Measurements from ENCODE around the gene SERPINB11.
"Not testable (repeated sequence)": the region's sequence is repeated elsewhere in the genome, so short reads cannot be mapped to it uniquely, and the experiment has no call there.

The SERPINB11 gene

GRCh38 chr18:63730773-63731172 lies 28.0 kb downstream of the SERPINB11 start:
- peak; percentile 87 for DNase-seq

GRCh38 chr18:63731215-63731614 lies 28.5 kb downstream of the SERPINB11 start:
- DNase-seq = peak; percentile 53

GRCh38 chr18:63736876-63737275 lies 34.1 kb downstream of the SERPINB11 start:
- no peak for DNase-seq

GRCh38 chr18:63741769-63742168 lies 39.0 kb downstream of the SERPINB11 start:
- no peak for DNase-seq

- DNase-seq = no peak
Measured at GRCh38 chr18:63747006-63747405, 44.2 kb downstream of the SERPINB11 start.

GRCh38 chr18:63749489-63749888 lies 46.7 kb downstream of the SERPINB11 start:
- no peak for DNase-seq

- no peak for DNase-seq
Measured at GRCh38 chr18:63752636-63753035, 49.9 kb downstream of the SERPINB11 start.

- no peak for DNase-seq
Measured at GRCh38 chr18:63753676-63754075, 50.9 kb downstream of the SERPINB11 start.

GRCh38 chr18:63757541-63757940 lies 54.8 kb downstream of the SERPINB11 start:
- no peak for DNase-seq

- DNase-seq = peak; percentile 98
Measured at GRCh38 chr18:63758615-63759240, 56.0 kb downstream of the SERPINB11 start.

- DNase-seq = not testable (repeated sequence)
Measured at GRCh38 chr18:63759786-63760185, 57.0 kb downstream of the SERPINB11 start.

- DNase-seq = no peak
Measured at GRCh38 chr18:63762518-63762917, 59.8 kb downstream of the SERPINB11 start.

- DNase-seq = no peak
Measured at GRCh38 chr18:63763831-63764600, 61.3 kb downstream of the SERPINB11 start.

GRCh38 chr18:63765837-63766236 lies 63.1 kb downstream of the SERPINB11 start:
- DNase-seq = no peak

All from DMS79 treated with DMSO at 0.1 percent for 48 hours (cell line).